Thymus (tissue), 11 donors: ENCODE results near the gene RCC1. TPM values are rescaled to one million over a fixed set of nuclear protein-coding genes. Genes with fewer than 3 reads are reported as not detected.
"Not testable (repeated sequence)": the region's sequence is repeated elsewhere in the genome, so short reads cannot be mapped to it uniquely, and the experiment has no call there.

Experiments used
- DNase-seq, 9 donors: peaks; one replicate each; pipeline ENCODE4 v3.0.0-alpha.2; 2013; ENCODE audit warnings: low spot score in 9 of 9, low read depth in 6 of 9, missing footprints in 1 of 9
- H3K27ac ChIP-seq, 2 donors: one replicate each; pipeline ENCODE4 v1.5.1; 2013; ENCODE audit warnings: control low read depth in 1 of 2, low read depth in 1 of 2, low read length in 1 of 2, mild to moderate bottlenecking in 1 of 2, moderate library complexity in 1 of 2
- H3K27me3 ChIP-seq, 2 donors: one replicate each; pipeline ENCODE4 v1.5.1; 2013; ENCODE audit warnings: low read length in 1 of 2; ENCODE audit not compliant: control insufficient read depth in 2 of 2, insufficient read depth in 1 of 2
- H3K36me3 ChIP-seq, 2 donors: one replicate each; pipeline ENCODE4 v1.5.1; 2013; ENCODE audit warnings: low read length in 1 of 2, mild to moderate bottlenecking in 1 of 2, moderate library complexity in 1 of 2; ENCODE audit not compliant: control insufficient read depth in 2 of 2, insufficient read depth in 2 of 2
- H3K4me1 ChIP-seq, 2 donors: one replicate each; pipeline ENCODE4 v1.5.1; 2013; ENCODE audit warnings: low read length in 2 of 2; ENCODE audit not compliant: control insufficient read depth in 2 of 2, insufficient read depth in 2 of 2
- H3K4me3 ChIP-seq, 2 donors: one replicate each; pipeline ENCODE4 v1.5.1; 2013; ENCODE audit warnings: low read length in 2 of 2, control low read depth in 1 of 2, mild to moderate bottlenecking in 1 of 2
- H3K9me3 ChIP-seq, 2 donors: one replicate each; pipeline ENCODE4 v1.5.1; 2013; ENCODE audit warnings: low read length in 1 of 2, mild to moderate bottlenecking in 1 of 2; ENCODE audit not compliant: control insufficient read depth in 2 of 2, insufficient read depth in 1 of 2
- WGBS: extraction: QIAGEN DNeasy Blood & Tissue Kit; methylation state at CpG from one replicate; pipeline ENCODE4 v1.1.7; 2013; 5-methylcytosine and 5-hydroxymethylcytosine counted together
- polyA plus RNA-seq: library from polyadenylated mRNA; stranded (reverse); fragments of 200-250 nt; gene quantifications from one replicate; pipeline ENCODE4 v1.2.3, GENCODE V29; 2013
- total RNA-seq: library from RNA; stranded (reverse); fragments of 120-200 nt; gene quantifications from one replicate; pipeline ENCODE4 v1.2.4, GENCODE V29; 2013
- donor health status: healthy.

Gene RCC1
- total and polyA plus RNA-seq, 2 donors, result 19.4 to 41.4 TPM

GRCh38 chr1:28517649-28517999 lies 11.8 kb downstream of the RCC1 start:
- DNase-seq, result no peak
- peaks cover 0 to 3% of the 10 kb centered on the region in 2 donors for H3K9me3 ChIP-seq
- peak overlapping the region; percentile 53 to 81 for H3K4me3 ChIP-seq
- WGBS, result 43% methylated on average over 7 of the region's 7 CpGs
- no peaks in the 10 kb centered on the region for H3K27me3 ChIP-seq
- H3K27ac ChIP-seq, result peak overlapping the region; percentile 78 to 92
- H3K4me1 ChIP-seq, result peaks cover 12 to 19% of the 10 kb centered on the region in 2 donors
- peaks cover 12 to 38% of the 10 kb centered on the region in 2 donors for H3K36me3 ChIP-seq

- peak overlapping the region; percentile 62 to 81 for H3K4me3 ChIP-seq
These were observed 12.3 kb downstream of the RCC1 start for GRCh38 chr1:28518000-28518744.

GRCh38 chr1:28518745-28519341 lies 13.0 kb downstream of the RCC1 start:
- Histone ChIP-seq H3K9me3 (no peaks in the 10 kb centered on the region), H3K27ac (peak overlapping the region in 1 of 2 donors; percentile 59), H3K27me3 (no peaks in the 10 kb centered on the region), H3K4me3 (peak overlapping the region; percentile 62 to 81), H3K36me3 (peaks cover 6 to 31% of the 10 kb centered on the region in 2 donors), H3K4me1 (peaks cover 12 to 19% of the 10 kb centered on the region in 2 donors)
- 2% methylated on average over 21 of the region's 21 CpGs for WGBS
- DNase-seq, result peak in 1 of 9 donors; percentile 46

More at GRCh38 chr1:28518000-28518744, 12.3 kb downstream of the RCC1 start:
- WGBS, result under 1% methylated on average over 92 of the region's 92 CpGs
- Histone ChIP-seq H3K36me3 (peaks cover 6 to 33% of the 10 kb centered on the region in 2 donors), H3K27me3 (no peaks in the 10 kb centered on the region), H3K4me1 (peaks cover 12 to 19% of the 10 kb centered on the region in 2 donors), H3K9me3 (peaks cover 0 to 2% of the 10 kb centered on the region in 2 donors), H3K27ac (peak overlapping the region; percentile 78 to 92)
- peak in 8 of 9 donors; percentile 62 to 91 (median 79) for DNase-seq

GRCh38 chr1:28519946-28520725 lies 14.3 kb downstream of the RCC1 start:
- Histone ChIP-seq H3K4me1 (peaks cover 12 to 19% of the 10 kb centered on the region in 2 donors), H3K27me3 (no peaks in the 10 kb centered on the region), H3K36me3 (peaks cover 10 to 26% of the 10 kb centered on the region in 2 donors), H3K4me3 (no peak overlapping the region), H3K9me3 (no peaks in the 10 kb centered on the region), H3K27ac (no peak overlapping the region)
- 96% methylated on average over 10 of the region's 10 CpGs for WGBS
- DNase-seq, result no peak

- not testable (repeated sequence) for DNase-seq, H3K9me3 ChIP-seq, H3K27ac ChIP-seq, H3K4me3 ChIP-seq, H3K27me3 ChIP-seq
- Histone ChIP-seq H3K4me1 (peaks cover 12 to 19% of the 10 kb centered on the region in 2 donors), H3K36me3 (peaks cover 10 to 30% of the 10 kb centered on the region in 2 donors)
- 97% methylated on average over 12 of the region's 12 CpGs for WGBS
These were observed 15.0 kb downstream of the RCC1 start for GRCh38 chr1:28520796-28521195.

GRCh38 chr1:28521502-28522164 lies 15.8 kb downstream of the RCC1 start:
- no peaks in the 10 kb centered on the region for H3K9me3 ChIP-seq
- H3K27ac ChIP-seq, result no peak overlapping the region
- H3K27me3 ChIP-seq, result no peaks in the 10 kb centered on the region
- no peak overlapping the region for H3K4me3 ChIP-seq
- WGBS, result 96% methylated on average over 6 of the region's 6 CpGs
- peaks cover 12 to 19% of the 10 kb centered on the region in 2 donors for H3K4me1 ChIP-seq
- no peak for DNase-seq
- peaks cover 13 to 30% of the 10 kb centered on the region in 2 donors for H3K36me3 ChIP-seq

GRCh38 chr1:28522537-28522936 lies 16.7 kb downstream of the RCC1 start:
- Histone ChIP-seq H3K36me3 (peaks cover 16 to 27% of the 10 kb centered on the region in 2 donors), H3K4me1 (peaks cover 12 to 16% of the 10 kb centered on the region in 2 donors)
- H3K27ac ChIP-seq, H3K4me3 ChIP-seq, H3K9me3 ChIP-seq, DNase-seq, H3K27me3 ChIP-seq: not testable (repeated sequence)
- whole genome bisulfite sequencing, result over 99% methylated on average over 9 of the region's 9 CpGs

- not testable (repeated sequence) for H3K27ac ChIP-seq, H3K27me3 ChIP-seq, H3K4me1 ChIP-seq, H3K4me3 ChIP-seq, H3K9me3 ChIP-seq, DNase-seq
- WGBS, result 96% methylated on average over 10 of the region's 10 CpGs
- peaks cover 19 to 30% of the 10 kb centered on the region in 2 donors for H3K36me3 ChIP-seq
These were observed 19.3 kb downstream of the RCC1 start for GRCh38 chr1:28525002-28525642.
